ENCODE results near the gene IGHMBP2.
A peak's percentile ranks its signal among the peaks of the same experiment; 100 is the strongest.
"Not testable (repeated sequence)": the region's sequence is repeated elsewhere in the genome, so short reads cannot be mapped to it uniquely, and the experiment has no call there.

IGHMBP2 gene

GRCh38 chr11:68903288-68904247 is at the start of gene IGHMBP2, which contains the start of gene MRPL21:
TSS of gene IGHMBP2 (plus strand) at chr11:68903891. CDS start at chr11:68903953, 62 bp downstream.
TSS of gene MRPL21 (minus strand) at chr11:68903832. CDS start at chr11:68903810, 22 bp downstream.
- Mint-ChIP-seq H3K27ac (peak within 1 kb of the TSS; percentile 87), H3K36me3 (ENCODE audit: low read depth) (peaks cover 29% of the 10 kb centered on the region), H3K4me3 (peak within 1 kb of the TSS; percentile 94), H3K9me3 (no peaks in the 10 kb centered on the region), H3K4me1 (peaks cover 35% of the 10 kb centered on the region), H3K27me3 (no peaks in the 10 kb centered on the region)
- DNase-seq (peak; percentile 88), ATAC-seq (peak; percentile 96)

- Mint-ChIP-seq H3K4me1 (peaks cover 4% of the 10 kb centered on the region), H3K27me3 (peaks cover 28% of the 10 kb centered on the region), H3K4me3 (no peak overlapping the region), H3K27ac (no peak overlapping the region), H3K9me3 (no peaks in the 10 kb centered on the region), H3K36me3 (ENCODE audit: low read depth) (no peaks in the 10 kb centered on the region)
- ATAC-seq (no peak), DNase-seq (no peak)
Measured at GRCh38 chr11:68854273-68854958, 49.3 kb upstream of the IGHMBP2 start.

GRCh38 chr11:68855205-68855981 is 48.3 kb upstream of the IGHMBP2 start:
- ATAC-seq (peak; percentile 86), DNase-seq (peak; percentile 44)
- no peaks in the 10 kb centered on the region for H3K9me3 Mint-ChIP-seq
- H3K4me3 Mint-ChIP-seq = peak overlapping the region; percentile 50
- peaks cover 28% of the 10 kb centered on the region for H3K27me3 Mint-ChIP-seq
- no peak overlapping the region for H3K27ac Mint-ChIP-seq
- H3K4me1 Mint-ChIP-seq = peaks cover 4% of the 10 kb centered on the region
- H3K36me3 Mint-ChIP-seq (ENCODE audit: low read depth) = no peaks in the 10 kb centered on the region

GRCh38 chr11:68856425-68857030 is 47.2 kb upstream of the IGHMBP2 start:
- H3K4me3 Mint-ChIP-seq; ATAC-seq; DNase-seq; H3K36me3 Mint-ChIP-seq (ENCODE audit: low read depth); H3K9me3 Mint-ChIP-seq; H3K4me1 Mint-ChIP-seq; H3K27ac Mint-ChIP-seq: not testable (repeated sequence)
- peaks cover 28% of the 10 kb centered on the region for H3K27me3 Mint-ChIP-seq

GRCh38 chr11:68857037-68857586 is 46.6 kb upstream of the IGHMBP2 start:
- no peaks in the 10 kb centered on the region for H3K36me3 Mint-ChIP-seq (ENCODE audit: low read depth)
- no peaks in the 10 kb centered on the region for H3K9me3 Mint-ChIP-seq
- H3K27ac Mint-ChIP-seq = no peak overlapping the region
- no peak for ATAC-seq
- DNase-seq = no peak
- H3K4me1 Mint-ChIP-seq = peaks cover 4% of the 10 kb centered on the region
- no peak overlapping the region for H3K4me3 Mint-ChIP-seq
- peaks cover 25% of the 10 kb centered on the region for H3K27me3 Mint-ChIP-seq

GRCh38 chr11:68859123-68859522 is 44.6 kb upstream of the IGHMBP2 start:
- DNase-seq = no peak
- no peaks in the 10 kb centered on the region for H3K9me3 Mint-ChIP-seq
- no peak overlapping the region for H3K27ac Mint-ChIP-seq
- H3K4me3 Mint-ChIP-seq = no peak overlapping the region
- peaks cover 2% of the 10 kb centered on the region for H3K4me1 Mint-ChIP-seq
- H3K36me3 Mint-ChIP-seq (ENCODE audit: low read depth) = peaks cover 4% of the 10 kb centered on the region
- peaks cover 8% of the 10 kb centered on the region for H3K27me3 Mint-ChIP-seq
- ATAC-seq = no peak

- no peak for DNase-seq
- Mint-ChIP-seq H3K27ac (no peak overlapping the region), H3K27me3 (no peaks in the 10 kb centered on the region), H3K36me3 (ENCODE audit: low read depth) (peaks cover 4% of the 10 kb centered on the region), H3K9me3 (no peaks in the 10 kb centered on the region), H3K4me1 (no peaks in the 10 kb centered on the region), H3K4me3 (no peak overlapping the region)
- ATAC-seq = no peak
Measured at GRCh38 chr11:68862421-68862820, 41.3 kb upstream of the IGHMBP2 start.

GRCh38 chr11:68863553-68864265 is 40.0 kb upstream of the IGHMBP2 start:
- peaks cover 3% of the 10 kb centered on the region for H3K27me3 Mint-ChIP-seq
- peaks cover 2% of the 10 kb centered on the region for H3K4me1 Mint-ChIP-seq
- H3K4me3 Mint-ChIP-seq = no peak overlapping the region
- no peaks in the 10 kb centered on the region for H3K9me3 Mint-ChIP-seq
- no peak for ATAC-seq
- DNase-seq = no peak
- no peak overlapping the region for H3K27ac Mint-ChIP-seq
- peaks cover 4% of the 10 kb centered on the region for H3K36me3 Mint-ChIP-seq (ENCODE audit: low read depth)

- peaks cover 4% of the 10 kb centered on the region for H3K36me3 Mint-ChIP-seq (ENCODE audit: low read depth)
- DNase-seq (no peak), ATAC-seq (no peak)
- no peak overlapping the region for H3K27ac Mint-ChIP-seq
- H3K4me1 Mint-ChIP-seq = peaks cover 11% of the 10 kb centered on the region
- H3K27me3 Mint-ChIP-seq = peaks cover 16% of the 10 kb centered on the region
- H3K4me3 Mint-ChIP-seq = no peak overlapping the region
- no peaks in the 10 kb centered on the region for H3K9me3 Mint-ChIP-seq
Measured at GRCh38 chr11:68865241-68865640, 38.5 kb upstream of the IGHMBP2 start.

GRCh38 chr11:68867066-68867465 is 36.6 kb upstream of the IGHMBP2 start:
- Mint-ChIP-seq H3K27me3 (peaks cover 22% of the 10 kb centered on the region), H3K4me1 (peaks cover 13% of the 10 kb centered on the region), H3K9me3 (no peaks in the 10 kb centered on the region), H3K27ac (no peak overlapping the region), H3K36me3 (ENCODE audit: low read depth) (peaks cover 4% of the 10 kb centered on the region), H3K4me3 (no peak overlapping the region)
- ATAC-seq = no peak
- DNase-seq = no peak

GRCh38 chr11:68868221-68868835 is 35.4 kb upstream of the IGHMBP2 start:
- peaks cover 13% of the 10 kb centered on the region for H3K4me1 Mint-ChIP-seq
- H3K9me3 Mint-ChIP-seq = no peaks in the 10 kb centered on the region
- ATAC-seq (no peak), DNase-seq (no peak)
- H3K4me3 Mint-ChIP-seq = no peak overlapping the region
- no peak overlapping the region for H3K27ac Mint-ChIP-seq
- peaks cover 3% of the 10 kb centered on the region for H3K36me3 Mint-ChIP-seq (ENCODE audit: low read depth)
- peaks cover 22% of the 10 kb centered on the region for H3K27me3 Mint-ChIP-seq

GRCh38 chr11:68870470-68870869 is 33.2 kb upstream of the IGHMBP2 start:
- H3K36me3 Mint-ChIP-seq (ENCODE audit: low read depth) = no peaks in the 10 kb centered on the region
- H3K4me3 Mint-ChIP-seq = peak overlapping the region; percentile 76
- no peak for ATAC-seq
- H3K27me3 Mint-ChIP-seq = peaks cover 22% of the 10 kb centered on the region
- no peak for DNase-seq
- no peaks in the 10 kb centered on the region for H3K9me3 Mint-ChIP-seq
- H3K4me1 Mint-ChIP-seq = peaks cover 13% of the 10 kb centered on the region
- no peak overlapping the region for H3K27ac Mint-ChIP-seq
